GM10266 (cell line): ENCODE data around the gene IL36A.

ENCODE experiments used
- DNase-seq: peaks from one replicate; pipeline ENCODE4 v3.0.0; 2012; ENCODE audit errors: extremely low spot score
- CTCF ChIP-seq: IDR thresholded peaks from 2 replicates; pipeline ENCODE4 v1.5.1; 2012; ENCODE audit warnings: mild to moderate bottlenecking, low read depth; ENCODE audit not compliant: control insufficient read depth, insufficient read depth; ENCODE audit errors: missing control alignments

IL36A gene

GRCh38 chr2:113039719-113040118 lies 34.5 kb downstream of the IL36A start:
- no peak for TF ChIP-seq CTCF

GRCh38 chr2:113041871-113042270 lies 36.6 kb downstream of the IL36A start:
- DNase-seq: no peak
- TF ChIP-seq CTCF: no peak

More at GRCh38 chr2:113039719-113040118, 34.5 kb downstream of the IL36A start:
- DNase-seq: no peak

GRCh38 chr2:113046465-113046864 lies 41.2 kb downstream of the IL36A start:
- no peak for TF ChIP-seq CTCF
- no peak for DNase-seq

GRCh38 chr2:113050921-113051895 lies 45.9 kb downstream of the IL36A start:
- no peak for DNase-seq
- no peak for TF ChIP-seq CTCF

- DNase-seq: no peak
- no peak for TF ChIP-seq CTCF
Observed at GRCh38 chr2:113052396-113052917, 47.2 kb downstream of the IL36A start, which contains the start of gene IL36B. Gene IL36B (minus strand): TSS chr2:113052867.

GRCh38 chr2:113053666-113054065 lies 48.4 kb downstream of the IL36A start:
- no peak for DNase-seq
- no peak for TF ChIP-seq CTCF

GRCh38 chr2:113054066-113054465 lies 48.8 kb downstream of the IL36A start:
- no peak for DNase-seq
- TF ChIP-seq CTCF: no peak
